ENCODE measurements around the gene MBD4.
"Not testable (repeated sequence)": the region's sequence is repeated elsewhere in the genome, so short reads cannot be mapped to it uniquely, and the experiment has no call there.

Gene MBD4

DNA sequence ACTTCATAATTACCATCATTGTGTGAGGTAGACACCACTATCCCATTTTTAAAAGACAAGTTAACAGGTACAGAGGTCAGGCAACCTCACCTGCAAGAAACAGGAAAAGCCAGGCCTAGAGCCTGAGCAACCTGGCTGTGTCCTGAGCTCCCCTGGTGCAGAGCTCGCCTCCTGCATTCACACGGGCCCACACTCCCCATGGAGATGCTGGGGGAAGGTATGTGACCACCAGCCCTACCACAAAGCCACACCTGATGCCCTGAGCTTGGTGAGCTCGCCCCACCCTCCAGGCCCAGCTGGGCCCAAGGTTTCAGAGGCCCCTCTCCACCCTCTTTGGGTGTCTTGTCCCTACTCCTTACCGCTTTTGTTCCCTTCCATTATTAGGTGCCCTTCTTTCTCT, 10.1 kb downstream of the MBD4 start:
- DNase-seq (ENCODE audit: low spot score): no peak

DNA sequence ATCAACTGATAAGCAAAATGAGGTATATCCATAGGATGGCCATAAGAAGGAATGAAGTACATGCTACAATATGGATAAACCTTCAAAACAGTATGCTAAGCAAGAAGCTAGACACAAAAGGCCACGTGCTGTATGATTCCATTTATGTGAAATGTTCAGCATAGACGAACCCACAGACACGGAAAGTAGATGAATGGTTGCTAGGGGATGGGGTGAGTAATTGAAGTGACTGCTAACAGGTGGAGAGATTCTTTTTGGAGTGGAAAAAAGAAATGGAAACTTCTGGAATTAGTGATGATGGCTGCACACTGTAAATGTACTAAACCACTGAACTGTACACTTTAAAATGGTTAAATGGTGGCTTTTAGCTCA, 10.7 kb downstream of the MBD4 start:
- no peak for DNase-seq (ENCODE audit: low spot score)

DNA sequence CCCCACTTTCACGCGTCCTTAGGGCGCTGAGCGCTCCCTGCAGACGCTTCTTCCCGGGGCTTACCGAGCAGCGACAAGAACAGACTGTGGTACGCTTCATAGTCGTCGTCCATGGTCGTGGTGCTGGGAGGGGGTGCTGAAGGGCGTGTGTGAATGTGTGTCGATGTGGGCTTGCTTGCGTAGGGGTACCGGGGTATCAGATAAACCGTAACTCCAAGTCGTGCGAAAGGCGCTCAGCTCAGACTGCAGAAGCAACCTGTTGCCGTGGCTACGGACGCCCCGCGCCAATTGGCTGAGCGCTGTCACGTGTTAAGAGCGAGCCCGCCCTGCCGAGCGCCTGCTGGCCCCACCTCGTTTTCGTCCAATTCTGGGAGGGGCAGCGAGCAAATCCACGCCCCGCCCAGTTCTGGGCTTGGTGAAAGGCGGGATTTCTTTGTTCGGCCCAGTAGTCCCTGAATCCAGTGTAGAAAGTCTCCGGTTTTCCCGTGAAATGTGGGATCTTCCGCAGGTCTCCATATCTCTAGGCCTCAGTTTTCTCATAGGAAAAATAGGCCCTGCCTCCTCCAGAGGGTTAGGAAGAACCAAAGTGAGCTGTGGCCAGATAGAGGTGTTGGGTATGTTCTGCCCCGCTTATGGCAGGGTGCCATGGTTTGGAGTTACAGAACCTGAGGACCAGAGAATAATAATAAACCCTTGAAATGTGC, 11.2 kb downstream of the MBD4 start, which contains the start of gene EFCAB12:
Gene EFCAB12 (minus strand): TSS at position 261 of the 704 bp plus-strand sequence. CDS start 148 bp downstream, at position 113.
- peak; percentile 89 for DNase-seq (ENCODE audit: low spot score)

GRCh38 chr3:129428007-129428375, 11.8 kb downstream of the MBD4 start:
- no peak for DNase-seq (ENCODE audit: low spot score)

DNA sequence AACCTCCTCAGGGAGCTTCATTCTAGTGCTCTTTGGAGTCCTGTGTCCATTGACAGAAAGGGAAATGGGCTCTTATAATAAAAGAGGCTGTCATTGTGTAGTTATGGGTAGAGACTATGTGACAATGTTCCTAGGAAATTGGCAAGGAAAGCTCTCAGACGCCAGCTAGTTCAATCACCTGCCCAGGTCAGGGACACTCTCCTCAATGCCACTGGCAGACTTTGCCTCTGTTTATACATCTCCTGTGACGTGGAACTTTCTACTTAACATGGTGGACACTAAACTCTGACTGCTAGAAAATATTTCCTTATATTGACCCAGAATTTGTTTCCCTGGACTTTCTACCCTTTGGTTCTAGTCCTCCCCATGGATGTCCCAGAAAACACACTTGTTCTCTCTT, 14.1 kb downstream of the MBD4 start:
- DNase-seq (ENCODE audit: low spot score): no peak

GRCh38 chr3:129425213-129425612, 14.5 kb downstream of the MBD4 start:
- no peak for DNase-seq (ENCODE audit: low spot score)

DNA sequence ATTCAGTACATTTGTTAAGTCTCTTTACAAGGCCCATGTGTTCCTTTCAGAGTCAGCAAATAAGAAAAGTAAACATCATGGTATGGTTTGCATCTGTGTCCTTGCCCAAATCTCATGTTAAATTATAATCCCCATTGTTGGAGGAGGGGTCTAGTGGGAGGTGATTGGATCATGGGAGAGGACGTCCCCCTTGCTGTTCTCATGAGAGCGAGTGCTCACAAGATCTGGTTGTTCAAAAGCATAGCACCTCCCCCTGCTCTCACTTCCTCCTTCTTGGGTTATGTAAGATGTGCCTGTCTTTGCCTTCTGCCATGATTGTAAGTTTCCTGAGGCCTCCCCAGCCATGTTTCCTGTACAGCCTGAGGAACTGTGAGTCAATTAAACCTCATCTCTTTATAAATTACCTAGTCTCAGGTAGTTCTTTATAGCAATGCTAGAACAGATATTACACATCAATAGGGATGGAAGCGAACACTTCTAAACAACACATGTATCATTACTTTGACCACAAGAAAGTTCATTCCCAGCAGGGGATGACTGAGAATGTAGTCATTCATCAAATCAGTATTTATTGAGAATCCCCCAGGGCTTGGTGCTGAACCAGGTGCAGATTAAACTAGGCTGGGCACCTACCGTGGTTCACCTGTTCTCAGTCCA, 15.4 kb downstream of the MBD4 start:
- DNase-seq (ENCODE audit: low spot score): peak; percentile 61

DNA sequence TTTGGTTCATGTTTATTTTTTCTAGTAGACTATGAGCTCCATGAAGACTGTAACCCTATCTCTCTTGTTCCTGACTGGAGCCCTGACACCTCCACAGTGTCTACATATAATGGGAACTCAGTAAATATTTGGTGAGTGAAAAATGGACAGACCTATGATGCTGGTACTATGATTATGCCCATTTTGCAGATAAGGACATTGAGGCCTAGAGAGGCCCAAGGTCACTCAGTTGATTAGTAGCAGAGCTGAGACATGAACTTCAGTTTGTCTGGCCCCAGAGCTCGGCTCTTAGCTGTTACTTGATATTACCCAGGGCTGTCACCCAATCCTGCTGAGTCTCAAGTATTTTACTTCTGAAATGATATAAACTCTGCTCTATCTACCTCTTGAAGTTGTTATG, 16.9 kb downstream of the MBD4 start:
- DNase-seq (ENCODE audit: low spot score): no peak

DNA sequence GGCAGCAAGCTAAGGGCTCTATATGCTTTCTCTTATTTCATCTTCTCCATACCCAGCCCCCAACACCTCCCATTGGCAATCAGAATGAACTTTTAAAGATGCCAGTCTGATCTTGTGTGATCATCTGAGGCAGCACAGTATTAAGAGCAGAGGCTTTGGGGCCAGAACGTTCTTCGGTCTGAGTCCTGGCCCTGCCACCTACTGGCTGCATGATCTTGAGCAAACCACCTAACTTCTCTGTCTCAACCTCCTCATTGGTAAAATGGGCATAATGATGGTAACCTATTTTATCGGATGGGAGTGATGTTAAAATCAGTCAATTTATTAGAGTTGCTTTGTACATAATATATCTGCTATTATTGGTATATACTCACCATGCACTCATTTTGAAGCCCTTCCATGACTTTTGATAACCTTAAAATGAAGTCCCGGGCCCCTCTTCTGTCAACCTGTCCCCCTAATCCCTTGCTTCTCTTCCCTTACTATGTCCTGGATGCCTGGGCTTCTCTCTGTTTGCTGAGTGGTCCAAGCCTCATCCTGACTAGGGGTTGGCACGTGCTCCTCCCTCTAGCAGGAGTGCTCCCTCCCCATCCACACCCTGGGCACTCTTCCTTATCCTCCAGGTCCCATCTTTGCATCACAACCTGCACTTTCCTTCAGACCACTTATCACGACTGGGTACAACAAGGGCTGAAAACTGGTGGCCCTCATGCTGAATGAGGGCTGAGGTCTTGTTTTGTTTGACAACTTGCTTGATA, 17.6 kb downstream of the MBD4 start:
- DNase-seq (ENCODE audit: low spot score): no peak

DNA sequence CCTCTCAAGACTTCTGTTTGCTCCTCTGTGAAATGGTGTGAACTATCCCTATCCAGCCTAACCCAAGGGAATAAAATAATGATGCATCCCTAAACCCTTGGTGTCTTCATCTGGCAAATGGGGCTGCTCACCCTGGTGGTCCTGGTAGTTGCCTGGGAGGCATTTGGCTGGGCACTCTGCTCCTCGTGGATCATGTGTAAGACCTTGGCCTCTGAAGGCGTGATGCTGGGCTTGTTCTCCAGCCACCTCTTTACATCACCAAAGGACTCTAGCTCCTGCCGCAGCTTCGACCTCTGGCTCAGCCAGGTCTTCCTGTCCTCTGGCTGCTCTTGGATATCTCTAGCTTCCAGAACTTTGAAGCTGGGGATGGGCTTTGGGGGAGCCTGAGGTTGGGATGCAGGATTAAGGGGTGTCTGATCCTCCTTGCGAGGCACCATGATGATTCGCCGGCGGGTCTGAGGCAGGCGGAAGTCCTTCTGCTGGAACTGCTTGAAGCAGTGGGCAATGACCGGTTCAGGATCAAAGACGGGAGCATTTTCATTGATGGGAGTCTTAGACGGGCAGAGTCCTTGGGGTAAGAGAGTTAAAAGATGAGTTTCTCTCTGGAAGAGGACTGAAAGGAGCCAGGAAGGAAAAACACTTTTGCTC, 18.4 kb downstream of the MBD4 start:
- DNase-seq (ENCODE audit: low spot score): no peak

DNA sequence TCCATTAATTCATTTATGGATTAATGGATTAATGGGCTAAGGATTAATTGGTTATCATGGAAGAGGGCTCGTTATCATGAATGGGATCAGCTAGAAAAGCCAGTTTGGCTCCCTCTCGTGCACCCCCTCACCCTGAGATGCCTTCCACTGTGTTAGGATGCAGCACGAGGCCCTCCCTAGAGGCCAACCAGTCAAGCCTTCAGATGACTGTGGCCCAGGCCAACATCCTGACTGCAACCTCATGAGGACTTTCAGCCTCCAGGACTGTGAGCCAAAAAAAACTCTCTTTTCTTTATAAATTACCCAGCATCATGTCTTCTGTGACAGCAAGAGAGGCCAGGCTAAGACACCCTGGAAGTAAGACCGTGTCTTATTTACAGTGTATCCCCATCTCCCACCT, 20.3 kb downstream of the MBD4 start:
- DNase-seq (ENCODE audit: low spot score): no peak

- DNase-seq (ENCODE audit: low spot score): no peak
These were observed 21.4 kb downstream of the MBD4 start for GRCh38 chr3:129418041-129418973.

GRCh38 chr3:129417326-129417725, 22.4 kb downstream of the MBD4 start:
- DNase-seq (ENCODE audit: low spot score): peak; percentile 36

GRCh38 chr3:129416415-129416814, 23.3 kb downstream of the MBD4 start:
- DNase-seq (ENCODE audit: low spot score): no peak

- DNase-seq (ENCODE audit: low spot score): no peak
These were observed 23.9 kb downstream of the MBD4 start for GRCh38 chr3:129415830-129416229.

DNA sequence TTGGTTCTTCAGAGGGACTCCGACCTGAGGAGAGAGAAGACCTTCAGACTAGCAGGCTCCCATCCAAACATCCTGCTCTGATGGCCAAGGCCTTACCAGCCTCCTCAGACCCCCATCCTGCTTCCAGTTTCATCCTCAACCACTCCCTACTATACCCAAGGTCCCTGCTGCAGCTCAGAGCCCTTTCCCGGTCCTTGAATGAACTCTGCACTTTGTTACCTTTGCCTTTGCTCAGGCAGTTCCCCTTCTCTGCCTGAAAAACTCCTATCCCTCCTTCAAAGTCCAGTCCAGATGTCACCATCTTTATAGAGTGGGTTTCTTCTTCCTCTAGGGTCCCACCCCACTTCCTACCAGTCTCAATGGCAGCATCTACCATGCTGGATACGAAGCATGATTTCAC, 24.4 kb downstream of the MBD4 start:
- DNase-seq (ENCODE audit: low spot score): no peak

- DNase-seq (ENCODE audit: low spot score): peak; percentile 92
These were observed 25.9 kb downstream of the MBD4 start for GRCh38 chr3:129413687-129414506.

- not testable (repeated sequence) for DNase-seq (ENCODE audit: low spot score)
These were observed 26.5 kb downstream of the MBD4 start for GRCh38 chr3:129413238-129413637.

GRCh38 chr3:129412542-129413198, 27.1 kb downstream of the MBD4 start:
- DNase-seq (ENCODE audit: low spot score): peak; percentile 11

- DNase-seq (ENCODE audit: low spot score): no peak
These were observed 28.8 kb downstream of the MBD4 start for GRCh38 chr3:129410971-129411370.
